ENCODE data around the gene WLS.

WLS gene

DNA sequence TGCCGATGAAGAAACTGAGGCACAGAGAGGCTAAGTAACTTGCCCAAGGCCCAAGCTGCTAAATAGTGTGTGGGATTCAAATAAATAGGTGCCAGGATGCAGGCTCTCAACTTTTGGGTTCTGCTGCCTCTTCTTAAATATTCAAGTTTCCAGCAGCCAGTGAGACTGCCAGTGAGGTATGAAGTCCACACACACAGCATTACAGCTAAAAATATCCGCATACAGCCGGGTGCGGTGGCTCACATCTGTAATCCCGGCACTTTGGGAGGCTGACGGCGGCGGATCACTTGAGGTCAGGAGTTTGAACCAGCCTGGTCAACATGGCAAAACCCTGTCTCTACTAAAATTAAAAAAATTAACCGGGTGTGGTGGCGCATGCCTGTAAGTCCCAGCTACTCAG is 103.5 kb downstream of the WLS start:
- Histone ChIP-seq H2BK5ac (ENCODE audit: low read length) (no peak overlapping the region), H2BK120ac (ENCODE audit: low read depth, low read length) (no peak overlapping the region), H2AFZ (ENCODE audit: low read length) (no peak overlapping the region), H2AK5ac (ENCODE audit: low read depth, low read length) (no peak overlapping the region), H4K91ac (ENCODE audit: low read depth, low read length, poor library complexity) (no peak overlapping the region), H3K9me3 (replicated peaks in 1 of 2; ENCODE audit: control insufficient read depth in 2 of 2, insufficient read depth in 1 of 2, low read depth in 1 of 2, low read length in 2 of 2) (no peaks in the 10 kb centered on the region), H3K14ac (ENCODE audit: low read length) (no peak overlapping the region), H3K27ac (replicated peaks; ENCODE audit: low read length) (no peak overlapping the region), H3K9ac (ENCODE audit: low read depth, low read length, poor library complexity) (no peak overlapping the region), H2BK15ac (ENCODE audit: low read length) (no peak overlapping the region), H3K4ac (ENCODE audit: low read length) (no peak overlapping the region), H4K8ac (ENCODE audit: low read depth, low read length) (no peak overlapping the region), H3K4me2 (ENCODE audit: insufficient read depth, low read length, poor library complexity, severe bottlenecking) (no peak overlapping the region), H3K18ac (ENCODE audit: low read length) (no peak overlapping the region), H3K4me3 (ENCODE audit: low read length in 2 of 2) (no peak overlapping the region), H3K23ac (ENCODE audit: low read depth, low read length, poor library complexity) (no peak overlapping the region), H3K27me3 (ENCODE audit: control insufficient read depth in 3 of 3, insufficient read depth in 3 of 3, low read depth in 1 of 3, low read length in 3 of 3) (no peaks in the 10 kb centered on the region), H3K4me1 (ENCODE audit: control insufficient read depth in 2 of 2, insufficient read depth in 1 of 2, low read depth in 1 of 2, low read length in 2 of 2) (no peaks in the 10 kb centered on the region), H3K36me3 (replicated peaks in 1 of 2; ENCODE audit: control insufficient read depth in 2 of 2, insufficient read depth in 2 of 2, low read length in 2 of 2) (peaks cover 0 to 100% of the 10 kb centered on the region in 2 donors), H2BK12ac (ENCODE audit: low read length) (no peak overlapping the region), H3K79me1 (ENCODE audit: low read depth, low read length) (no peaks in the 10 kb centered on the region)
- DNase-seq (ENCODE audit: low spot score): no peak
- WGBS, 2 donors (ENCODE audit: extremely low coverage in 2 of 2, insufficient read length in 2 of 2, insufficient replicate concordance in 1 of 2): no CpG with 5 or more reads among the region's 10 CpGs

DNA sequence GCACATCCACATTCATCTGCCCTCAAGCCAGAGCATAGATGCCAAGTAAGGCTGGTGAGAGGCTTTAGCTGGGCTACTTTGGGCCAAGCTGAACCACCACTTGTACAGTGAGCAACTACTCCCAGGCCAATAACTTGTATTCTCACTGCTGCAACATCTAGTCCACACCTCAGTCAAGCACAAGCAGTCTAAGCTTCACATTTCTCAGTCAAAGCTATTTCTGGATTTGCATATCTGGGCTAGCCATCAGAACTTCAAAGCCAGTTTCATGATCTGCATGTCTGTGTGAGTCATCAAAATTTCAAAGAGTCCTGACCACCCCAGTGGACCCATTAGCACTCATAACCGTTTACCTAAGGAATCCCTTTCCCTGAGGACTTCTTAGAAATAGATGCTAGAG is 104.2 kb downstream of the WLS start:
- DNase-seq (ENCODE audit: low spot score): no peak
- no peak overlapping the region for H3K23ac ChIP-seq (ENCODE audit: low read depth, low read length, poor library complexity)
- WGBS, 2 donors (ENCODE audit: extremely low coverage in 2 of 2, insufficient read length in 2 of 2, insufficient replicate concordance in 1 of 2): no CpG with 5 or more reads among the region's 1 CpG

DNA sequence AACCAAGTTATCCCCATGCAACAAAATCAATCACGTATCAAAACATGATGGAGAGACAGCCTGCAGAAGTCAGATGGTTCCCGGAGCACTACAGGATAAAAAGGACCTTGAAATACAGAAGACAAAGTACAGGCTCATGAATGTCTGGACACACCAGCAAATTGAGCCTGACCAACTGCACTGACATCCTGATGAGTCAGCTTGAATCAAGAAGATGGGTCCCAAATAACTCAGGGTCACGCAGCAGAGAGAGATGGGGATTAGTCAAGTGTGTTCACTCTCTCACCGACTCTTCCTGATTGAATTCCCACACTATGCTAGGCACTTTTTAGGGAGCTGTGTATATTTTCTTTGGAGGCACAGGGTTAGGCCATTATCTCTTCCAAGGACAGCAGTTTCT is 110.8 kb downstream of the WLS start:
- no peaks in the 10 kb centered on the region for H3K27me3 ChIP-seq (ENCODE audit: control insufficient read depth in 3 of 3, insufficient read depth in 3 of 3, low read depth in 1 of 3, low read length in 3 of 3)
- no peak overlapping the region for H3K27ac ChIP-seq (replicated peaks; ENCODE audit: low read length)
- H2BK120ac ChIP-seq (ENCODE audit: low read depth, low read length): no peak overlapping the region
- WGBS, 2 donors (ENCODE audit: extremely low coverage in 2 of 2, insufficient read length in 2 of 2, insufficient replicate concordance in 1 of 2): no CpG with 5 or more reads among the region's 4 CpGs
- no peak overlapping the region for H2BK12ac ChIP-seq (ENCODE audit: low read length)
- no peak overlapping the region for H3K4me2 ChIP-seq (ENCODE audit: insufficient read depth, low read length, poor library complexity, severe bottlenecking)
- H2AK5ac ChIP-seq (ENCODE audit: low read depth, low read length): no peak overlapping the region
- no peak overlapping the region for H2AFZ ChIP-seq (ENCODE audit: low read length)
- H3K9ac ChIP-seq (ENCODE audit: low read depth, low read length, poor library complexity): no peak overlapping the region
- H3K4ac ChIP-seq (ENCODE audit: low read length): no peak overlapping the region
- H3K9me3 ChIP-seq (replicated peaks in 1 of 2; ENCODE audit: control insufficient read depth in 2 of 2, insufficient read depth in 1 of 2, low read depth in 1 of 2, low read length in 2 of 2): no peaks in the 10 kb centered on the region
- H4K91ac ChIP-seq (ENCODE audit: low read depth, low read length, poor library complexity): no peak overlapping the region
- no peak overlapping the region for H2BK5ac ChIP-seq (ENCODE audit: low read length)
- H2BK15ac ChIP-seq (ENCODE audit: low read length): no peak overlapping the region
- H3K4me1 ChIP-seq (ENCODE audit: control insufficient read depth in 2 of 2, insufficient read depth in 1 of 2, low read depth in 1 of 2, low read length in 2 of 2): peaks cover 0 to 2% of the 10 kb centered on the region in 2 donors
- H4K8ac ChIP-seq (ENCODE audit: low read depth, low read length): no peak overlapping the region
- no peaks in the 10 kb centered on the region for H3K79me1 ChIP-seq (ENCODE audit: low read depth, low read length)
- no peak for DNase-seq (ENCODE audit: low spot score)
- peaks cover 0 to 92% of the 10 kb centered on the region in 2 donors for H3K36me3 ChIP-seq (replicated peaks in 1 of 2; ENCODE audit: control insufficient read depth in 2 of 2, insufficient read depth in 2 of 2, low read length in 2 of 2)
- H3K4me3 ChIP-seq (ENCODE audit: low read length in 2 of 2): no peak overlapping the region
- H3K18ac ChIP-seq (ENCODE audit: low read length): no peak overlapping the region
- no peak overlapping the region for H3K23ac ChIP-seq (ENCODE audit: low read depth, low read length, poor library complexity)
- H3K14ac ChIP-seq (ENCODE audit: low read length): no peak overlapping the region

More for the DNA sequence above, 104.2 kb downstream of the WLS start:
- Histone ChIP-seq H4K8ac (ENCODE audit: low read depth, low read length) (no peak overlapping the region), H2AK5ac (ENCODE audit: low read depth, low read length) (no peak overlapping the region), H2BK120ac (ENCODE audit: low read depth, low read length) (no peak overlapping the region), H3K9me3 (replicated peaks in 1 of 2; ENCODE audit: control insufficient read depth in 2 of 2, insufficient read depth in 1 of 2, low read depth in 1 of 2, low read length in 2 of 2) (no peaks in the 10 kb centered on the region), H2BK15ac (ENCODE audit: low read length) (no peak overlapping the region), H2BK12ac (ENCODE audit: low read length) (no peak overlapping the region), H3K18ac (ENCODE audit: low read length) (no peak overlapping the region), H2BK5ac (ENCODE audit: low read length) (no peak overlapping the region), H3K27me3 (ENCODE audit: control insufficient read depth in 3 of 3, insufficient read depth in 3 of 3, low read depth in 1 of 3, low read length in 3 of 3) (no peaks in the 10 kb centered on the region), H4K91ac (ENCODE audit: low read depth, low read length, poor library complexity) (no peak overlapping the region), H3K14ac (ENCODE audit: low read length) (no peak overlapping the region), H3K27ac (replicated peaks; ENCODE audit: low read length) (no peak overlapping the region), H3K4me1 (ENCODE audit: control insufficient read depth in 2 of 2, insufficient read depth in 1 of 2, low read depth in 1 of 2, low read length in 2 of 2) (no peaks in the 10 kb centered on the region), H2AFZ (ENCODE audit: low read length) (no peak overlapping the region), H3K36me3 (replicated peaks in 1 of 2; ENCODE audit: control insufficient read depth in 2 of 2, insufficient read depth in 2 of 2, low read length in 2 of 2) (peaks cover 0 to 100% of the 10 kb centered on the region in 2 donors), H3K4me3 (ENCODE audit: low read length in 2 of 2) (no peak overlapping the region), H3K79me1 (ENCODE audit: low read depth, low read length) (no peaks in the 10 kb centered on the region), H3K4me2 (ENCODE audit: insufficient read depth, low read length, poor library complexity, severe bottlenecking) (no peak overlapping the region), H3K9ac (ENCODE audit: low read depth, low read length, poor library complexity) (no peak overlapping the region), H3K4ac (ENCODE audit: low read length) (no peak overlapping the region)

DNA sequence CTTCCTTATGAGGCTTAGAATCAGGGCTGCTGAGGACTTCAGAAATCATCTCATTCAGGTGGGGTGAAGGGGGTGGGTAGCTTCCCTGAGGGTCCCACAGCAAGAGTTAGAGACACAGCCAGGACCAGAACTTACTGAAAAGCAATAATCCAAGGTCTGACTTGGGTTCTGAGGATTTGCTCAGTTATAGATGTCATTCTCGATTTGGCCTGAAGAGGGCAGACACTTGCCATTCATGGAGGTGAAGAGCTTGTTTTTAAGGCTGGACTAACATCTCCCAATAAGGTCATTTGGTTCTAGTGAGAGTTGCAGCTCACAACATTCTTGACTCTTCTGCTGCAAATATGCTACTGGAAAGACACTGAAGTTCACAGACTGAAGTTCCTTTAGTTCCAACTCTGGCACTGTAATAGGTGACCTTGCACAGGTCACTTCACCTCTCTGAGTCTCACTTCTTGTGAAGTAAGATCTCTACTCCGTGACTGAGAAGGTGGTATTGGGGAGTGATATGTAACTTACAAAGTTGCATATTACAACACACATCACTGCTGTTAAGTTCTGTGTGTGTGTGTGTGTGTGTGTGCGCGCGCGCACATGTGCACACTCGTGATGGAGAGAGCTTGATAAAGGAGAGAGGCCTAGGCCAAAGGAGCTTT is 112.1 kb downstream of the WLS start:
- H2BK120ac ChIP-seq (ENCODE audit: low read depth, low read length): no peak overlapping the region
- H3K9ac ChIP-seq (ENCODE audit: low read depth, low read length, poor library complexity): no peak overlapping the region
- no peak overlapping the region for H3K18ac ChIP-seq (ENCODE audit: low read length)
- H2BK12ac ChIP-seq (ENCODE audit: low read length): no peak overlapping the region
- no peak overlapping the region for H2BK15ac ChIP-seq (ENCODE audit: low read length)
- H3K79me1 ChIP-seq (ENCODE audit: low read depth, low read length): no peaks in the 10 kb centered on the region
- DNase-seq (ENCODE audit: low spot score): peak; percentile 74
- H3K9me3 ChIP-seq (replicated peaks in 1 of 2; ENCODE audit: control insufficient read depth in 2 of 2, insufficient read depth in 1 of 2, low read depth in 1 of 2, low read length in 2 of 2): no peaks in the 10 kb centered on the region
- H3K27ac ChIP-seq (replicated peaks; ENCODE audit: low read length): no peak overlapping the region
- H3K27me3 ChIP-seq (ENCODE audit: control insufficient read depth in 3 of 3, insufficient read depth in 3 of 3, low read depth in 1 of 3, low read length in 3 of 3): no peaks in the 10 kb centered on the region
- H3K4me1 ChIP-seq (ENCODE audit: control insufficient read depth in 2 of 2, insufficient read depth in 1 of 2, low read depth in 1 of 2, low read length in 2 of 2): peaks cover 1 to 2% of the 10 kb centered on the region in 2 donors
- no peak overlapping the region for H3K23ac ChIP-seq (ENCODE audit: low read depth, low read length, poor library complexity)
- no peak overlapping the region for H3K4me2 ChIP-seq (ENCODE audit: insufficient read depth, low read length, poor library complexity, severe bottlenecking)
- no peak overlapping the region for H3K4me3 ChIP-seq (ENCODE audit: low read length in 2 of 2)
- no CpG with 5 or more reads among the region's 7 CpGs for WGBS, 2 donors (ENCODE audit: extremely low coverage in 2 of 2, insufficient read length in 2 of 2, insufficient replicate concordance in 1 of 2)
- no peak overlapping the region for H3K4ac ChIP-seq (ENCODE audit: low read length)
- no peak overlapping the region for H2AK5ac ChIP-seq (ENCODE audit: low read depth, low read length)
- H4K91ac ChIP-seq (ENCODE audit: low read depth, low read length, poor library complexity): no peak overlapping the region
- peaks cover 0 to 88% of the 10 kb centered on the region in 2 donors for H3K36me3 ChIP-seq (replicated peaks in 1 of 2; ENCODE audit: control insufficient read depth in 2 of 2, insufficient read depth in 2 of 2, low read length in 2 of 2)
- no peak overlapping the region for H2BK5ac ChIP-seq (ENCODE audit: low read length)
- no peak overlapping the region for H2AFZ ChIP-seq (ENCODE audit: low read length)
- no peak overlapping the region for H3K14ac ChIP-seq (ENCODE audit: low read length)
- H4K8ac ChIP-seq (ENCODE audit: low read depth, low read length): no peak overlapping the region
